Osteoblast (primary cell): ENCODE data around the gene USP48. TPM values are rescaled to one million over a fixed set of nuclear protein-coding genes. Genes with fewer than 3 reads are reported as not detected.

Experiments
- DNase-seq: peaks from one replicate; pipeline ENCODE4 v3.0.0; 2011; ENCODE audit warnings: low spot score, mixed read lengths; ENCODE audit not compliant: insufficient read length; ENCODE audit errors: missing footprints
- H2AFZ ChIP-seq: 2 replicates; pipeline ENCODE4 v1.6.0; 2011; ENCODE audit warnings: mild to moderate bottlenecking, low read length
- H3K27ac ChIP-seq: 2 replicates; pipeline ENCODE4 v1.5.1; 2011; ENCODE audit warnings: mild to moderate bottlenecking, low read depth, low read length, moderate library complexity
- H3K27me3 ChIP-seq: 2 replicates; pipeline ENCODE4 v1.6.0; 2012; ENCODE audit warnings: mild to moderate bottlenecking, control low read depth, inconsistent platforms, low read length, moderate library complexity; ENCODE audit not compliant: insufficient read depth
- H3K36me3 ChIP-seq: 2 replicates; pipeline ENCODE4 v1.5.1; 2011; ENCODE audit warnings: mild to moderate bottlenecking, low read length, control low read depth, moderate library complexity; ENCODE audit not compliant: insufficient read depth
- H3K4me1 ChIP-seq: 2 replicates; pipeline ENCODE4 v1.5.1; 2011; ENCODE audit warnings: mild to moderate bottlenecking, low read length, control low read depth, moderate library complexity; ENCODE audit not compliant: insufficient read depth
- H3K4me2 ChIP-seq: 2 replicates; pipeline ENCODE4 v1.6.0; 2011; ENCODE audit warnings: mild to moderate bottlenecking, low read length; ENCODE audit not compliant: insufficient read depth
- H3K4me3 ChIP-seq: fragments of 200-600 bp; sonication (generic); 3 replicates; pipeline ENCODE4 v1.5.1; 2012; ENCODE audit warnings: mild to moderate bottlenecking, low read length, inconsistent platforms; ENCODE audit not compliant: insufficient read depth
- H3K79me2 ChIP-seq: 2 replicates; pipeline ENCODE4 v1.6.0; 2012; ENCODE audit warnings: mild to moderate bottlenecking, low read length, control low read depth, inconsistent platforms; ENCODE audit not compliant: insufficient read depth
- H3K9me3 ChIP-seq: 2 replicates; pipeline ENCODE4 v1.5.1; 2011; ENCODE audit warnings: low read depth, low read length, control low read depth
- H4K20me1 ChIP-seq: 2 replicates; pipeline ENCODE4 v1.6.0; 2012; ENCODE audit warnings: mild to moderate bottlenecking, low read length, control low read depth; ENCODE audit not compliant: insufficient read depth
- CTCF ChIP-seq: IDR thresholded peaks from 2 replicates; pipeline ENCODE4 v1.5.1; 2011; ENCODE audit warnings: mild to moderate bottlenecking, low read depth, low read length, moderate library complexity; ENCODE audit errors: extremely low read depth
- total RNA-seq: library from RNA; depleted of rRNA; stranded (reverse); fragments of >200 nt; gene quantifications from 2 replicates; pipeline ENCODE4 v1.2.3, GENCODE V29; 2012

The USP48 gene
- total RNA-seq, 1 donor, result 52.5 TPM

- Histone ChIP-seq H3K9me3 (no peaks in the 10 kb centered on the region), H3K79me2 (no peaks in the 10 kb centered on the region), H3K27ac (no peak overlapping the region), H2AFZ (no peak overlapping the region), H3K4me1 (no peaks in the 10 kb centered on the region), H3K27me3 (no peaks in the 10 kb centered on the region), H3K4me2 (no peak overlapping the region), H3K4me3 (no peak overlapping the region), H3K36me3 (peaks cover 48% of the 10 kb centered on the region), H4K20me1 (no peaks in the 10 kb centered on the region)
- no peak for DNase-seq
- TF ChIP-seq CTCF, result no peak
Observed at GRCh38 chr1:21696931-21697330, 86.0 kb downstream of the USP48 start.

- Histone ChIP-seq H3K27me3 (no peaks in the 10 kb centered on the region), H3K9me3 (no peaks in the 10 kb centered on the region), H3K4me1 (no peaks in the 10 kb centered on the region), H3K79me2 (no peaks in the 10 kb centered on the region), H3K36me3 (peaks cover 43% of the 10 kb centered on the region), H3K27ac (no peak overlapping the region), H3K4me3 (no peak overlapping the region), H2AFZ (no peak overlapping the region), H4K20me1 (no peaks in the 10 kb centered on the region), H3K4me2 (no peak overlapping the region)
- no peak for TF ChIP-seq CTCF
- no peak for DNase-seq
Observed at GRCh38 chr1:21693732-21694131, 89.2 kb downstream of the USP48 start.

GRCh38 chr1:21691739-21692138, 91.2 kb downstream of the USP48 start:
- H2AFZ ChIP-seq, result no peak overlapping the region
- no peak overlapping the region for H3K4me3 ChIP-seq
- H3K4me1 ChIP-seq, result no peaks in the 10 kb centered on the region
- no peak for DNase-seq
- H3K9me3 ChIP-seq, result no peaks in the 10 kb centered on the region
- no peak for TF ChIP-seq CTCF
- no peaks in the 10 kb centered on the region for H4K20me1 ChIP-seq
- H3K4me2 ChIP-seq, result no peak overlapping the region
- no peaks in the 10 kb centered on the region for H3K27me3 ChIP-seq
- peaks cover 50% of the 10 kb centered on the region for H3K36me3 ChIP-seq
- no peak overlapping the region for H3K27ac ChIP-seq
- H3K79me2 ChIP-seq, result no peaks in the 10 kb centered on the region

GRCh38 chr1:21689661-21690372, 93.1 kb downstream of the USP48 start:
- H3K27ac ChIP-seq, result no peak overlapping the region
- no peak for DNase-seq
- H3K9me3 ChIP-seq, result no peaks in the 10 kb centered on the region
- H3K4me1 ChIP-seq, result no peaks in the 10 kb centered on the region
- no peaks in the 10 kb centered on the region for H3K27me3 ChIP-seq
- no peaks in the 10 kb centered on the region for H4K20me1 ChIP-seq
- H3K36me3 ChIP-seq, result peaks cover 53% of the 10 kb centered on the region
- H3K4me3 ChIP-seq, result no peak overlapping the region
- no peak overlapping the region for H3K4me2 ChIP-seq
- TF ChIP-seq CTCF, result no peak
- no peaks in the 10 kb centered on the region for H3K79me2 ChIP-seq
- no peak overlapping the region for H2AFZ ChIP-seq
